Measurements from ENCODE around the gene DYNC1LI2. TPM values are rescaled to one million over a fixed set of nuclear protein-coding genes. Genes with fewer than 3 reads are reported as not detected.

Gene DYNC1LI2
- total and polyA plus RNA-seq, 4 donors: 137 to 194 (median 175) TPM

- no peak overlapping the region for H3K27ac ChIP-seq (ENCODE audit: low read depth, low read length)
Measured at GRCh38 chr16:66703406-66704215, 47.8 kb downstream of the DYNC1LI2 start.

GRCh38 chr16:66701516-66701915 is 49.9 kb downstream of the DYNC1LI2 start:
- H3K4me1 ChIP-seq (ENCODE audit: control insufficient read depth, insufficient read depth, low read length): peaks cover 13% of the 10 kb centered on the region
- H3K4me3 ChIP-seq (ENCODE audit: low read depth, low read length): no peak overlapping the region
- H3K27me3 ChIP-seq (ENCODE audit: control insufficient read depth, insufficient read depth, low read length): no peaks in the 10 kb centered on the region
- H3K36me3 ChIP-seq (ENCODE audit: control insufficient read depth, insufficient read depth, low read length): no peaks in the 10 kb centered on the region
- no peaks in the 10 kb centered on the region for H3K9me3 ChIP-seq (ENCODE audit: control insufficient read depth, insufficient read depth, low read length)
- WGBS (ENCODE audit: insufficient coverage): 100% methylated on average over 1 of the region's 2 CpGs
- DNase-seq (ENCODE audit: low read depth in 4 of 6, low spot score in 6 of 6): no peak
- H3K27ac ChIP-seq (ENCODE audit: low read depth, low read length): no peak overlapping the region

More at GRCh38 chr16:66703406-66704215, 47.8 kb downstream of the DYNC1LI2 start:
- no peaks in the 10 kb centered on the region for H3K27me3 ChIP-seq (ENCODE audit: control insufficient read depth, insufficient read depth, low read length)
- no peak for DNase-seq (ENCODE audit: low read depth in 4 of 6, low spot score in 6 of 6)
- no peak overlapping the region for H3K4me3 ChIP-seq (ENCODE audit: low read depth, low read length)
- H3K9me3 ChIP-seq (ENCODE audit: control insufficient read depth, insufficient read depth, low read length): no peaks in the 10 kb centered on the region
- H3K36me3 ChIP-seq (ENCODE audit: control insufficient read depth, insufficient read depth, low read length): no peaks in the 10 kb centered on the region
- 77% methylated on average over 7 of the region's 9 CpGs for WGBS (ENCODE audit: insufficient coverage)
- peaks cover 19% of the 10 kb centered on the region for H3K4me1 ChIP-seq (ENCODE audit: control insufficient read depth, insufficient read depth, low read length)

- Histone ChIP-seq H3K9me3 (ENCODE audit: control insufficient read depth, insufficient read depth, low read length) (no peaks in the 10 kb centered on the region), H3K36me3 (ENCODE audit: control insufficient read depth, insufficient read depth, low read length) (no peaks in the 10 kb centered on the region), H3K27me3 (ENCODE audit: control insufficient read depth, insufficient read depth, low read length) (no peaks in the 10 kb centered on the region), H3K27ac (ENCODE audit: low read depth, low read length) (no peak overlapping the region), H3K4me3 (ENCODE audit: low read depth, low read length) (no peak overlapping the region), H3K4me1 (ENCODE audit: control insufficient read depth, insufficient read depth, low read length) (peaks cover 8% of the 10 kb centered on the region)
- WGBS (ENCODE audit: insufficient coverage): no CpG with 5 or more reads among the region's 2 CpGs
- no peak for DNase-seq (ENCODE audit: low read depth in 4 of 6, low spot score in 6 of 6)
Measured at GRCh38 chr16:66701026-66701425, 50.4 kb downstream of the DYNC1LI2 start.

GRCh38 chr16:66699898-66700297 is 51.5 kb downstream of the DYNC1LI2 start:
- no peaks in the 10 kb centered on the region for H3K36me3 ChIP-seq (ENCODE audit: control insufficient read depth, insufficient read depth, low read length)
- no peak overlapping the region for H3K27ac ChIP-seq (ENCODE audit: low read depth, low read length)
- H3K4me3 ChIP-seq (ENCODE audit: low read depth, low read length): no peak overlapping the region
- no peak for DNase-seq (ENCODE audit: low read depth in 4 of 6, low spot score in 6 of 6)
- WGBS (ENCODE audit: insufficient coverage): no CpG with 5 or more reads among the region's 1 CpG
- no peaks in the 10 kb centered on the region for H3K27me3 ChIP-seq (ENCODE audit: control insufficient read depth, insufficient read depth, low read length)
- peaks cover 18% of the 10 kb centered on the region for H3K4me1 ChIP-seq (ENCODE audit: control insufficient read depth, insufficient read depth, low read length)
- H3K9me3 ChIP-seq (ENCODE audit: control insufficient read depth, insufficient read depth, low read length): no peaks in the 10 kb centered on the region

- H3K27me3 ChIP-seq (ENCODE audit: control insufficient read depth, insufficient read depth, low read length): no peaks in the 10 kb centered on the region
- no peaks in the 10 kb centered on the region for H3K9me3 ChIP-seq (ENCODE audit: control insufficient read depth, insufficient read depth, low read length)
- no peaks in the 10 kb centered on the region for H3K36me3 ChIP-seq (ENCODE audit: control insufficient read depth, insufficient read depth, low read length)
- peaks cover 25% of the 10 kb centered on the region for H3K4me1 ChIP-seq (ENCODE audit: control insufficient read depth, insufficient read depth, low read length)
- no peak for DNase-seq (ENCODE audit: low read depth in 4 of 6, low spot score in 6 of 6)
- H3K4me3 ChIP-seq (ENCODE audit: low read depth, low read length): no peak overlapping the region
- no peak overlapping the region for H3K27ac ChIP-seq (ENCODE audit: low read depth, low read length)
- WGBS (ENCODE audit: insufficient coverage): no CpG with 5 or more reads among the region's 7 CpGs
Measured at GRCh38 chr16:66698046-66698445, 53.4 kb downstream of the DYNC1LI2 start.

GRCh38 chr16:66696669-66697630 is 54.5 kb downstream of the DYNC1LI2 start, which contains the start of gene CMTM4:
CMTM4 (minus strand) TSS chr16:66696743; CDS start chr16:66696525, 218 bp downstream.
- under 1% methylated on average over 77 of the region's 84 CpGs for WGBS (ENCODE audit: insufficient coverage)
- Histone ChIP-seq H3K27me3 (ENCODE audit: control insufficient read depth, insufficient read depth, low read length) (no peaks in the 10 kb centered on the region), H3K4me3 (ENCODE audit: low read depth, low read length) (peak within 1 kb of the TSS; percentile 64), H3K4me1 (ENCODE audit: control insufficient read depth, insufficient read depth, low read length) (peaks cover 25% of the 10 kb centered on the region), H3K9me3 (ENCODE audit: control insufficient read depth, insufficient read depth, low read length) (no peaks in the 10 kb centered on the region), H3K27ac (ENCODE audit: low read depth, low read length) (peak within 1 kb of the TSS; percentile 65), H3K36me3 (ENCODE audit: control insufficient read depth, insufficient read depth, low read length) (no peaks in the 10 kb centered on the region)
- DNase-seq (ENCODE audit: low read depth in 4 of 6, low spot score in 6 of 6): peak in 5 of 6 donors; percentile 70 to 96 (median 82)

- no peaks in the 10 kb centered on the region for H3K36me3 ChIP-seq (ENCODE audit: control insufficient read depth, insufficient read depth, low read length)
- H3K27me3 ChIP-seq (ENCODE audit: control insufficient read depth, insufficient read depth, low read length): no peaks in the 10 kb centered on the region
- peak overlapping the region; percentile 65 for H3K27ac ChIP-seq (ENCODE audit: low read depth, low read length)
- H3K9me3 ChIP-seq (ENCODE audit: control insufficient read depth, insufficient read depth, low read length): no peaks in the 10 kb centered on the region
- peak overlapping the region; percentile 58 for H3K4me3 ChIP-seq (ENCODE audit: low read depth, low read length)
- DNase-seq (ENCODE audit: low read depth in 4 of 6, low spot score in 6 of 6): no peak
- H3K4me1 ChIP-seq (ENCODE audit: control insufficient read depth, insufficient read depth, low read length): peaks cover 25% of the 10 kb centered on the region
- under 1% methylated on average over 91 of the region's 91 CpGs for WGBS (ENCODE audit: insufficient coverage)
Measured at GRCh38 chr16:66695935-66696668, 55.3 kb downstream of the DYNC1LI2 start.

- H3K9me3 ChIP-seq (ENCODE audit: control insufficient read depth, insufficient read depth, low read length): no peaks in the 10 kb centered on the region
- peak overlapping the region; percentile 58 for H3K4me3 ChIP-seq (ENCODE audit: low read depth, low read length)
- no peaks in the 10 kb centered on the region for H3K27me3 ChIP-seq (ENCODE audit: control insufficient read depth, insufficient read depth, low read length)
- no peaks in the 10 kb centered on the region for H3K36me3 ChIP-seq (ENCODE audit: control insufficient read depth, insufficient read depth, low read length)
- H3K27ac ChIP-seq (ENCODE audit: low read depth, low read length): peak overlapping the region; percentile 65
- whole genome bisulfite sequencing (ENCODE audit: insufficient coverage): 25% methylated on average over 8 of the region's 8 CpGs
- DNase-seq (ENCODE audit: low read depth in 4 of 6, low spot score in 6 of 6): peak in 2 of 6 donors; percentile 44 to 77
- H3K4me1 ChIP-seq (ENCODE audit: control insufficient read depth, insufficient read depth, low read length): peaks cover 25% of the 10 kb centered on the region
Measured at GRCh38 chr16:66695471-66695934, 55.9 kb downstream of the DYNC1LI2 start.

- Histone ChIP-seq H3K4me1 (ENCODE audit: control insufficient read depth, insufficient read depth, low read length) (peaks cover 25% of the 10 kb centered on the region), H3K9me3 (ENCODE audit: control insufficient read depth, insufficient read depth, low read length) (no peaks in the 10 kb centered on the region), H3K27ac (ENCODE audit: low read depth, low read length) (no peak overlapping the region), H3K27me3 (ENCODE audit: control insufficient read depth, insufficient read depth, low read length) (no peaks in the 10 kb centered on the region), H3K36me3 (ENCODE audit: control insufficient read depth, insufficient read depth, low read length) (no peaks in the 10 kb centered on the region), H3K4me3 (ENCODE audit: low read depth, low read length) (no peak overlapping the region)
- DNase-seq (ENCODE audit: low read depth in 4 of 6, low spot score in 6 of 6): no peak
- 94% methylated on average over 2 of the region's 4 CpGs for WGBS (ENCODE audit: insufficient coverage)
Measured at GRCh38 chr16:66693149-66693548, 58.3 kb downstream of the DYNC1LI2 start.

All from spinal cord (tissue), 10 donors.